Stimulated activated CD8-positive, alpha-beta memory T cell treated with anti-CD3 and anti-CD28 coated beads, Interleukin-7, amount 100 ng/mL, for 4 hours (primary cell): ENCODE results near the gene RENBP.
A peak's percentile ranks its signal among the peaks of the same experiment; 100 is the strongest.
"Not testable (repeated sequence)": the region's sequence is repeated elsewhere in the genome, so short reads cannot be mapped to it uniquely, and the experiment has no call there.

ENCODE experiments used
- DNase-seq, 2 donors: peaks; one replicate each; pipeline ENCODE4 v3.0.0-alpha.2; 2020; ENCODE audit warnings: low read depth in 2 of 2

The RENBP gene

DNA sequence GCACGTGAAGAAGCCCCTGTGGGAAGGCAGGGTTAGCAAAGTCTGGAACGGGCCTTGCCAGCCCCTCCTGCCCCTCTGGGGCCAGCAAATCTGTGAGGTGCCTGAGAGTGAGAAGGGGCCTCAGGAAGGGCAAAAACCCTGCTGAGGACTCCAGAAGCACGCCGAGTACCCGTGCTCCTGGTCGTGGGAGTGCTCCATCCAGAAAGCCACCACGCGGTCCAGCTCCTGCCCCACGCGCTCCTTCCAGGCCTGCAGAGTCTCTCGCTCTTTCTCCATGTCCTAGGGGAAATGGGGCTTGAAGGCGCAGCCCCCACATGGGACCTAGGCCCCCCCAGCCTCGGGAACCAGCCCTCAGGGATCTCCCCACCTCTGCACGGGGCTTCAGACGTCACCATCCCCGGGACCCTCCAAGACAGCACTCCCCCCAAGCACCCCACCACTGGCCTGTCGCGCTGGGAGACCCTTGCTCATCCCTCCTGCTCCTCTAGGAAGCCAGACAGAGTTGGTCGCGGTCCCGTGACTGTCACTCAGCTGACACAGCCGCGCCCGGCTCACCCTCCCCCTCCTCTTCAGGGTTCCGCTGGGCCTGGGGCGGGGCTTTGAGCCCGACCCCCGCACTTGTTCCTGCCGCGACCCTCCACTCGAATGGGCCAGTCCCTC lies at the start of gene RENBP:
RENBP (minus strand) TSS at position 504 of the 660 bp plus-strand sequence; CDS start at position 471, 33 bp downstream.
- DNase-seq = peak in 1 of 2 donors; percentile 35

DNA sequence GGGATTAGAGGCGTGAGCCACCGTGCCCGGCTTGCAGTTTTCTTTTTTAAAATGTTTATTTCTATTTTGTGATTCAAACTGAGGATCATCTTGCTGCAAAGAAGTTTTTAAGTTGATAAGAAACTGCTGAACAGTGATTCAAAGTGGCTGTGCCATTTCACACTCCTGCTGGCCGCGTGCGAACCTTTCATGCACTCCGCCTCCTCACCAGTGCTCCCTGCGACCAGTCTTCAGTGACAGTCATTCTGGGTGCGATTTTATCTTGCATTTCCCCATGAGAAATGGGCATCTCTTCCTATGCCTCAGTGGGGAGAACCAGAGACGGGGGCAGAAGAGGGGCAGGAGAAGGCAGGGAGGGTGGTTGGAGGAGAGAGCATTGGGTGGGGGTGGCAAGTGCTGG lies 49.5 kb upstream of the RENBP start:
- no peak for DNase-seq

DNA sequence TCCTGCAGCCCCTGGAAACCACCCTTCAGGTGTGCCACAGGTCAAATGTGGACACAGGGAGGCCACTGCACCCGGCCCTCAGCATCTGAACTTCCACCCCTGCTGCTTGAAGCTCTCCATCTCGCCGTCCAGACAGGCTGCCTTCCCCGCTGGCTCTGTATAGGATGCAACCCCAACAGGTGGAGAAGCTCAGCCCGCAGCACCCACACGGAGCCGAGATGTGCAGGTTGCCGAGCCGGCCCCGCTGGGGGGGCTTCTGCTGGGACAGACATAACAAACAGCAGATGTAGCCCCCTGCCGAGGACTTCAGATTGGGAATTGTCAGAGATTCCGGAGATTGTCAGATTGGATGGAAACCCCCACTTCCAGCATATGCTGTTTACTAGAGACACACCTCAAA lies 48.6 kb upstream of the RENBP start:
- no peak for DNase-seq

DNA sequence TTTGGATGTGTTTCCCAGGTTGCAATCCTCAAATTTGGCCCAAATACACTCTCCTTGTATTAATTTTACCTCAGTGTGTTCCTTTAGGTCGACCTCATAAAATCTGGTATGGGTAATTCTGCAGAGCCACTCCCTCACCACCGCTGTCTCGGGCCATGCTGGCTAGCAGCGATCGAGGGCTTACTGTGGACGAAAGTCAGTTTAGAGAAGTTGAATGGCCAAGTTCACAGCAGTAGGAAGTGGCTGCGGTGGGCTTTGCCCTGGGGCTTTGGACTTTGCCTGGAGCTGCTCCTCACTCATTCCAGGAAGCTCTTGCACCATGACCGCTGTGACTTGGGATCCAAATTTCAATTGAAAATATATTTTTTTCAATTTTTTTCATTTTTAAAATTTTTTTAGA lies 47.7 kb upstream of the RENBP start:
- no peak for DNase-seq

DNA sequence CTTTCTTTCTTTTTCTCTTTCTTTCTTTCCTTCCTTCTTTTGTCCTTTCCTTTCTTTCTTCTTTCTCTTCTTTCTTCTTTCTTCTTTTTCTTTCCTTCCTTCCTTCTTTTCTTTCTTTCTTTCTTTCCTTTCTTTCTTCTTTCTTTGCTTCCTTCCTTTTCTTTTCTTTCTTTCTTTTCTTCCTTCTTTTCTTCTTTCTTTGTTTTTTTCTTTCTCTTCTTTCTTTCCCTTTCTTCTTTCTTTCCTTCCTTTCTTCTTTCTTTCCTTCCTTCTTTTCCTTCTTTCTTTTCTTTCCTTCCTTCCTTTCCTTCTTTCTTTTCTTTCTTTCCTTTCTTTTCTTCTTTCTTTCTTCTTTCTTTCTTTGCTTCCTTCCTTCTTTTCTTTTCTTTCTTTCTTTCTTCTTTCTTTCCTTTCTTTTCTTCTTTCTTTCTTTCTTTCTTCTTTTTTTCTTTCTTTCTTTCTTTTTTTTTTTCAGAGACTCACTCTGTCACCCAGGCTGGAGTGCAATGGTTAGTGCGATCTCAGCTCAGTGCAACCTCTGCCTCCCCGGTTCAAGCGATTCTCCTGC lies 46.7 kb upstream of the RENBP start:
- DNase-seq = no peak

DNA sequence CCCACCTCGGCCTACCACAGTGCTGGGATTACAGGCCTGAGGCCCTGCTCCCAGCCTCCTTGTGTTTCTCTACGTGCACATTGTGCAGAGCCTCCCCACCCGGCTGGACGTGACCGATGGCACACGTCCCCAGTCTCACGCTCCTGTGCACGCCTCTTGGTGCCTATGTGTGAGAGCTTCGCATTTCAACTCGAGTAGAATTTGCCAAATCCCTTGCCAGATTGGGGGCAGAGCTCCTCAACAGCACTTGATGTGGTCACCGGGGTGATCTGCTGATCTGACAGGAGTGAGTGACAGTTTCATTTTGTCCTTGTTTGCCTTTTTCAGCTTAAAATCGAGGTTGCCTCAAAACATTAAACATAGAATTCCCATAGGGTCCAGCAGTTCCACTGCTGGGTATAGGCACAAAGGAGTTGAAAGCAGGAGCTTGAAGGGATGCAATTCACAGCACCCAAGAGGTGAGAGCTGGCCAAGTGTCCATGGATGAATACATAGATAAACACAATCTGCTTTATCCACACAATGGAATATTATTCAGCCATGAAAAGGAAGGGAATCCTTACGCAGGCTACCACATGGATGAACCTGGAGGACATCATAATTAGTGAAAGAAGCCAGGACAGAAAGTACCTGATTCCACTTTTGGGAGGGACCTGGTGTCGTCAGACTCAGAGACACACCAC lies 45.7 kb upstream of the RENBP start:
- DNase-seq = no peak

DNA sequence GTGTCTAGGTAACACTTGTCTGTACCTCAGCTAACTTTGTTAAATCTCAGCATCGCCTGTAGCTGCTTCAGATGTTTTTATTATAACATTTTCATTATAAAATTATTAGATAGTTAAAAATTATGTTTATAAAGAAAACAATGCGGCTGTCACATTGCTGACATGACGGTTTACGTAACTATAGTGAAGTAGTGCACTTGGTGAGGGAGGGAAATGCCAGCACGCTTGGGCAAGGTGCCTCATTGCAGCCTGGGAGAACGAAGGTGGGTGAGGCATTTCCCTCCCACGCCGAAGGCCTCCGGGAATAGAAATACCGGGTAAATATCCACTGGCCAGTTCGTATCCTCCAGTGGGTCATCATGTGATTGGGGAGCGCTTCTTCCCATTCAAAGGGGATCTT lies 44.0 kb upstream of the RENBP start:
- no peak for DNase-seq

DNA sequence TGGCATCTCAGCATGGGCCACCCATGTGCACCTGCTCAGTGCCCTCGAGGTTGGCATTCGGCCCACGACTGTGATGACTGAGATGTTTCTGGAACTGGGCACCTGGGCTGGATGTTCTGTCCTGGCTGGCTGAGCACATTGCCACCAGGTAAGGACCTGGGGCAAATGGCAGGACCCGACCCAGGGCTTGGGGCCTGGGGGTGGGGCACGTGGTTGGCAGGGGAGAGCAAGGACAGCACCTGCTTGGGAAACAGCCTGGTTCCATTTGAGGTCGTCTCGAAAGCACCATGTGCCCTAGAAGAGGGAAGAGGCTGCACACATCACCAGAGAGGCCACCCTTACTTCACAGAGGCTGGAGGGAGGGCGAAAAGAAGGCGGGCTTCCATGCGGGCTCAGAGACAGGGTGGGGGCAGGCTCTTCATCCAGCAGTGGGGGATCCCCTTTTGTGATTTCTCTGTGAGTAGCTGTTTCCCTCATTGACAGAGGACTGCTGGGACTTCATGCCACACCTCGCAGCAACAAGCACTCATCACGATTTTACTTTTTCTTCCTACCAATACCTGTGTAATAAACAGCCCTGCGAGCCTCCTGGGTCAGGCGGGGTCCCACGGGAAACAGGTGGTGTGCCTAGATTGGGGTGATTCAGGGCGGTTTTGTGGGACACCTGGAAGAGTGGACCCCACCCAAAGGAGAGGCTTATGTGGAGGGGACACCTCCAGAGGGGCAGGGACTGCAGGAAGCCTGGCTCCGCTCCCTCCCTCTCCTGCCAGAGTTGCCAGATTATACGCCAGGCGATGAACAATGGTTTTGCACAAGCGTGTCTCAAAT lies 40.1 kb upstream of the RENBP start:
- peak in 1 of 2 donors; percentile 29 for DNase-seq

DNA sequence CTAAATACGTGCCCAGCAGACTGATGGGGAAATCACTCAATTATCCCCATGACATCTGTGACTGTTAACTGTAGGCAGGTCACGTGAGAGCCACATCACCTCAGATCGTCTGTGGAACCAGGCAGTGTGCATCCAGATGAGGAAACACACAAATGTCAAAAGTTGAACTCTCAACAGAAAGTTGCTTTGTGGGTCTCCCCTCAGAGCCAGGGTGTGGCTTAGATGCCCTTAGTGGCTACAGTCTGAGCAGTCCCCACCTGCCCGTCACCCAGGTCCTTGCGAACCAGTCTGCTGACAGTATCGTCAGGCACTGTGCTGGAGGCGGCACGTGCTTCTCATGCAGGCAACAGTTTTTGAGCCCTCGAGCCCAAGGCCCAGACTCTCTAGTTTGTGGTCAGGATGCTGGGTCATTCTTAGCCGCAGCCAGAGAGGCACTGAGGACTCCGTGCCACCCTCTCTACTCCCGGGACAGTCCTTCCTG lies 38.9 kb upstream of the RENBP start:
- DNase-seq = no peak

DNA sequence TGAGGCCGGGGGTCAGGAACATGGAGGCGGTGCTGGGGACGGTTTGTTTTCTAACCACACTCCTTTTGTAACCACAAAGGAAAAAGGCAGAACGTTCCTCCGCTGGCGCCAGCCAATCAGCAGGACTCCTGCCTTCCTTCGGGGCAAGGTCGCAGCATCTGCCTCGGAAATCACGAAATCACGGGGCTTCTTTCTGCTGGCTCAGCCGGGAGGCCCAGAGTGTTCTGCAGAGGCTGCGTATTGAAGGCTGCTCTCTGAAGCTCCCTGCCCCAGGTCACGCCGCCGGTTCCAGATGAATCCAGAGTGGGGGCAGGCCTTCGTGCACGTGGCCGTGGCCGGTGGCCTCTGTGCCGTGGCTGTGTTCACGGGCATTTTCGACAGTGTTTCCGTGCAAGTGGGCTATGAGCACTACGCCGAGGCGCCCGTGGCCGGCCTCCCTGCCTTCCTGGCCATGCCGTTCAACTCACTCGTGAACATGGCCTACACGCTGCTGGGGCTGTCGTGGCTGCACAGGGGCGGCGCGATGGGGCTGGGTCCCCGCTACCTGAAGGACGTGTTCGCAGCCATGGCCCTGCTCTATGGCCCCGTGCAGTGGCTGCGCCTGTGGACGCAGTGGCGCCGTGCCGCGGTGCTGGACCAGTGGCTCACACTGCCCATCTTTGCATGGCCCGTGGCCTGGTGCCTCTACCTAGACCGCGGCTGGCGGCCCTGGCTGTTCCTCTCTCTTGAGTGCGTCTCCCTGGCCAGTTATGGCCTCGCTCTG lies 37.5 kb upstream of the RENBP start:
- DNase-seq = peak in 1 of 2 donors; percentile 30

DNA sequence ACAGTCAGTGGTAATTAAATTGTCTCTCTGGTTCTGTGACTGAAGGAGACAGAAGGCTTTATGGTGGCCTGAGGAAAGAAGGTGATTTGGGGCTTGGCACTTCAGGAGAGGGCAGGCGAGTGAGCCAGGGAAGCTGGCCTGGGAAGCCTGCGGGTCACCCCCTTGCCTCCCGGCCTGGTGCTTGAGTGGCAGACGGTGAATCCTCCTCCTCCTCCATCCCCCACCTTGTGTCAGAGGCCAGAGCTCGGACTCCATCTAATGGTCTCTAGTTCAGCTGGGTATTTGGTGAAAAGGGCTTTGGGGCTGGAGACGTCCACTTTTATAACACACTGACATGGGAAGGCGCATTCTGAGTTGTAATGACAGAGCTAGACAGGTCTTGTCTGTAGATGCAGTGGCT lies 36.8 kb upstream of the RENBP start:
- DNase-seq = no peak

DNA sequence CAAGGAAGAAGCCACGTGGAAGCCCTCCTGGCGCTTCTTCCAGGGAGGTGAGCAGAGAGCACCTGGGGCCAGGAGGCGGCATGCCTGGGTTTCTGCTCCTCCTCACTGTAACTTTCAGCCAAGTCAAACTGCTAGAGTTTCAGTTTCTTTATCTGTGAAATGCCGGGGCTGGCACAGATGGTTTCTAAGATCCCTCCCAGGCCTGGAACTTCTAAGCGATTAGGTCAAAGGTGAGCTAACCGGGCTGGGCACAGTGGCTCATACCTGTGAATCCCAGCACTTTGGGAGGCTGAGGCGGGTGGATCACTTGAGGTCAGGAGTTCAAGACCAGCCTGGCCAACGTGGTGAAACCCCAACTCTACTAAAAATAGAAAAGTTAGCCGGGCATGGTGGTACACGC lies 36.0 kb upstream of the RENBP start:
- not testable (repeated sequence) for DNase-seq

DNA sequence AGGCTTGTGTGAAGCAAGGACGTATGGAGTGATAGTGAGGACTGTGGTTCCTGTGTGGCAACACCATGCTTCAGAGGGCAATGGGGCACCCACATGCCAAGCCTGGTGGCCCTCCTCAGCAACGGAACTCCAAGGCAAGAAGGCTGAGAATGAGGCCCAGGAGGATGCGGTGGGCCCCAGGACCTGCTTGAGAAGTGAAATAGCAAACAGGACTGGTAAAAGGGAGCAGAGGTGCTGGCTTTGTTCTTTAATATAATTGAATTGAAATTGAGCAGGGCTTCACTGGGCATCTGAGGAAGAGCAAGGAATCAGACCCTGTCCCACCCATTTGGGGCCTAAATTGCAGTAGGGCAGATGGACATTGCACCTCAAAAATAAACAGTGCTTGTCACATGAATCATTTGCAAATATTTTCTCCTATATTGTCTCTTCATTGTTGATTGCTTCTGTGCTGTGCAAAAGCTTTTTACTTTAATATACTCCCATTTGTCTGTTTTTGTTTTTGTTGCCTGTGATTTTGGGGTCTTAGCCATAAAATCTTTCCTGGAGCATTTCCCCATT lies 30.4 kb upstream of the RENBP start:
- no peak for DNase-seq

DNA sequence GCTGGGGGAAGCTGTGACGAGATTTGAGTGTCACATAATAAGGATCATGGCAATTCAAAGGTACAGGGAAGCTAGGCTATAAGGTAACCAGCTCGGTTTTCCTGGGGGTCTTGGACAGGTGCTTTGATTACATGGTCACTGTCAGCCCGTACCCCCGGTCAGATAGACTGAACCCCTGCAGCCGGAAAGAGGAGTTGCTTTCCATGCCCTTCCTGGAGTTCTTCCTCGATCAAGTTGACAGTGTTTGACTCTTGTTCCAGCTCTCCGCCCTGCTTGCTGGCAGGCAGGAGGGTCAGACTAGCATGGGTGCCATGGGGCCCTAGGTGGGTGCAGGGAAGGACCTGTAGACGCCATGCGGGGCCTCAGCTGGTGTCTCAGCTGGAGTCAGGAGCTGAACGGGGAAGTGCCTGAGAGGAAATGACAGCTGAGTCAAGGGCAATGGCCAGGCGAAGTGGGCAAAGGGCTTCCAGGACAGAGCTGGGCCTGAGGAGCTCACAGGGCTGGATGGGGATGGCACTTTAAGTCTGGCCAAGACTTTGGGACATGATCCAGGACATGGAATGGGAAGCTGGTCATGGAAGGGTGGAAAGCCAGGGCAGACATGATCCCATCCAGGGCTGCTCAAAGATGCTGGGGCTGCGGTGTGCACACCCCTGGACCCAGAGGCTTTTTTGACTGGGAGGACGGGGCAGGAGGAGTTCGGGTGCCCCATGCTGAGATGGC lies 29.7 kb upstream of the RENBP start:
- DNase-seq = no peak

DNA sequence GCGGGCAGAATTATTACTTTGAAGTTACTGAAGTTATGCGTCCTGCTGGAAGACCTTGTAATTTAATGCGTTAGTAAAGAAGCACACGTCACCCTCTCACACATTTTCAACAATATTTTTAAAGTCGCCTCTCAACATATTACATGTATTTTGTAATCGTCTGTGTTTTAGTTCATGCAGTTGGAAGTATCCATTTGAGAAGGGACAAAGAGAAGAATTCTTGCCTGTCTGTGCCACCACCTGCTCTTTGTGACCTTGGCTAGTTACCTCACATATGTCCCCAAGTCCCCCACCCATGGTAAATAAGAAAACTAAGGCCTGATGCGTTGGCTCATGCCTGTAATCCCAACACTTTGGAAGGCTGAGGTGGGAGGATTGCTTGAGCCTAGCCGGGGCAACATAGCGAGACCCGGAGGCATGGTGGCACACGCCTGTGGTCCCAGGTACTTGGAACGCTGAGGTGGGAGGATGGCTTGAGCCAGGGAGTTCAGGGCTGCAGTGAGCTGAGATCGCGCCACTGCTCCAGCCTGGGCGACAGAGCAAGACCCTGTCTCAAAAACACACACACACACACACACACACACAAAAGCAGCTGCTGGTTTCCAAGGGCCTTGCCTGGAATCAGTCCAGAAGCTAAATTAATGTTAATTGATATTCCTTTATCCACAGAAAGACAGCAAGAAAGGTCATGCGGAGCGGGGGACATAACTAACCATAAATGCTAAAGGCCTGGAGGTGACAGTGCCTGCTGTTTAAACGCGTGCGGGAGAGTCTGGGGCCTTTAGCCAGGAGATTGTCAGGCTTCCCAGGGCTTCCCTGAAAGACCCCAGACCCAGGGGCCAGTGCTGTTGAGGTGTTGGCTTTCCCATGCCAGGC lies 28.9 kb upstream of the RENBP start:
- no peak for DNase-seq

DNA sequence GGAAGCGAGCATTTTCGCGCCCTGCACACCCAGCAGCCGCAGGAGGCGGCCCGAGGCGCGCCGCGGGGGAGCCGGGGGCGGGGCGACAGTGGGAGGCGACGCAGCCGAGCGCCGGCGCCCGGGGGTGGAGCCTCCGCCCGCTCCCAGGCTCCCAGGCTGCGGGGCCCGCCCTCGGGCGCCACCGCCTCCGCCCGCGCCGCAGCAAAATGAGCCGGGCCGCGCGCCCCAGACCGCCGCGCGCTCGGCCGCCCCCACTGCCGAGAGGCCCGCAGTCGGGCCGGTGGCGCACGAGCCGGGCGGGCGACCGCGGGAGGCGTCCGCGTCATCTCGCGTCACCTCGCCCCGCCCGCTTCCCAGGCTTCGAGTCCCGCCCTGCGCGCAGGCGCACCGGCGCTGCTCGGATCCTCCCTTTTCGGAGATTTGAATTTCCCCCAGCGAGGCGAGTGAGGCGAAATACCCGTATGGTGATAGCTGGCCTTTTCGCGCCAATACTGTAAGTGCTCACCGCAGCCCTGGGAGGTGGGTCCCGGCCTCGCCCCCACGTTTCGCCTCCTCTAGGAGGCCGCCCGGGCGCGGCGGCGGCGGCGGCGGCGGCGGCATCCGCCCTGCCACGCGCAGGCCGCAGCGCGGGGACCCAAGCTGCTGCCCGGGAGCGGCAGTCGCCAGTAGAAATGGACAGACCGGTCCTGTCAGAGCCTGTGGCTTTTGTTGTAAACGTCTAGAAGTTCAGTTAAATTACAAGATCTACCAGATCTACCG lies 28.1 kb upstream of the RENBP start, which contains the start of gene TMEM187:
TMEM187 (plus strand) TSS at position 387 of the 759 bp plus-strand sequence. CDS start 9,309 bp downstream, outside the sequence.
- DNase-seq = peak; percentile 75 to 87

DNA sequence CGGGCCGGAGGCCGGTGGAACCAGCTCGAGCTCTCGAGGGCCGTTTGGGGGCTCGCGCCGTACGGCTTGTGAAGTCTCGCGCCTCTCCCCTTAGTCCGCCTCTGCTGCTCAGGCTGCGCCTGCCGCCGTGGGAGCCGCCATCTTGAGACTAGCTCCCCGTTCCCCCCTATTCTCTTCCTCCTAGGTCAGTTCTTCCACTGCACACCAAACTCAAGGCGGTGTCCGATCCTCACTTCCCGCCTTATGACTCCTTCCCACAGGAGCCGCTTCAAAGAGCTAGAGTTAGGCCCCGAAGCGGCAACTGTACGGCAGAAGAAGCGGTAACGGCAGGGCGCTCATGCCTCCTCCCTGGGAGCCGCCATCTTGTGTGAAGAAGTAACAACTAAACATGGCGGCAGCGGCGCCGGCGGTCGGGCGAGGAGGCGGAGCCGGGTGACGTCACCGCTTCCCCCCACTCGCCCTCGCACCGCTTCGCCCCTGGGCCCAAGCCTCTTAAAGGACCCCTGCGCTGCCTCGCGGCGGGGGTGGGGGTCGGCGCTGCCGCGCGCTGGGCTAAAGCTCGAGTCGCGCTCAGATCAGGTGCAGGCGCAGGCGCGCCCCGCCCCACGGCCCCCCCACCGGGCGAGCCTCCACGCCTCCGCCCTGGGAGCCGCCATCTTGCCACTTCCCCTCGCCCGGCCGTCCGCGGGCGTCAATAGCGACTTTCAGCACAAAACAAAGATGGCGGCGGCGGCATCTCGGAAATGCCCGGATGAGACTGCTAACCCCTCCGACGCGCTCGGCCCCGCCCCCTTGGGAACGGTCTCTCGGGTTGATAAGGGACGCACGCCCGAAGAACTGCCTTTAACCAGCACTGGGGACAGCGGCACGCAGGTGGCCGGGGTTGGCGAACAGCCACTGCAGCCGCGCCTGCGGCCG lies 27.3 kb upstream of the RENBP start, which contains the start of gene HCFC1:
HCFC1 (minus strand) TSS at position 369 of the 918 bp plus-strand sequence. CDS start 978 bp downstream, outside the sequence.
- peak; percentile 87 to 92 for DNase-seq
